Fibroblast of lung (primary cell): ENCODE data around the gene MTA1.

Experiments used
- CTCF ChIP-seq, 2 donors: IDR thresholded peaks in 1 of 2; conservative IDR thresholded peaks in 1 of 2; 1 replicate in 1 of 2; 2 replicates in 1 of 2; pipeline ENCODE4 v1.5.1; 2011 to 2012; ENCODE audit warnings: low read length in 2 of 2, control low read depth in 1 of 2, inconsistent platforms in 1 of 2, low read depth in 1 of 2, mild to moderate bottlenecking in 1 of 2
- EZH2 ChIP-seq: IDR thresholded peaks from 2 replicates; pipeline ENCODE4 v1.5.1; 2012; ENCODE audit warnings: low read length, control low read depth, mild to moderate bottlenecking; ENCODE audit errors: missing control alignments

- TF ChIP-seq CTCF (conservative IDR thresholded peaks at IDR 0.05 in 1 of 2, IDR thresholded peaks at IDR 0.05 in 1 of 2; ENCODE audit: low read depth in 1 of 2, low read length in 2 of 2): no peak
- TF ChIP-seq EZH2: no peak
Measured at GRCh38 chr14:105508601-105509000, 89.0 kb downstream of the MTA1 start.
